Muscle of leg (tissue), 11 donors: ENCODE data around the gene SNHG17. TPM values are rescaled to one million over a fixed set of nuclear protein-coding genes. Genes with fewer than 3 reads are reported as not detected.
"Not testable (repeated sequence)": the region's sequence is repeated elsewhere in the genome, so short reads cannot be mapped to it uniquely, and the experiment has no call there.

Source experiments
- DNase-seq: peaks from one replicate; pipeline ENCODE4 v3.0.0; 2013
- H3K27ac ChIP-seq: one replicate; pipeline ENCODE4 v1.5.1; 2013; ENCODE audit warnings: mild to moderate bottlenecking, low read length, control low read depth
- H3K27me3 ChIP-seq: one replicate; pipeline ENCODE4 v1.6.1; 2013; ENCODE audit warnings: low read length; ENCODE audit not compliant: control insufficient read depth, insufficient read depth
- H3K36me3 ChIP-seq: one replicate; pipeline ENCODE4 v1.6.1; 2013; ENCODE audit warnings: low read length; ENCODE audit not compliant: control insufficient read depth, insufficient read depth
- H3K4me1 ChIP-seq: one replicate; pipeline ENCODE4 v1.6.1; 2013; ENCODE audit warnings: low read length; ENCODE audit not compliant: control insufficient read depth, insufficient read depth
- H3K4me3 ChIP-seq: one replicate; pipeline ENCODE4 v1.5.1; 2013; ENCODE audit warnings: low read length, control low read depth
- H3K9me3 ChIP-seq: replicated peaks from 2 replicates; pipeline ENCODE4 v1.6.1; 2013; ENCODE audit warnings: low read depth, low read length; ENCODE audit not compliant: control insufficient read depth
- WGBS: methylation state at CpG from one replicate; pipeline ENCODE4 v1.1.5; 2013; ENCODE audit warnings: missing lambda C conversion rate; ENCODE audit not compliant: insufficient coverage; 5-methylcytosine and 5-hydroxymethylcytosine counted together
- polyA plus RNA-seq, 8 donors: library from polyadenylated mRNA; unstranded; fragments of 120-200 nt; gene quantifications; one replicate each; pipeline versions ENCODE4 v1.2.1 to v1.2.3, GENCODE V29; 2013; ENCODE audit warnings: inconsistent platforms in 1 of 8, low replicate concordance in 1 of 8; ENCODE audit not compliant: insufficient read length in 8 of 8, insufficient read depth in 1 of 8
- total RNA-seq: library from RNA; stranded (reverse); fragments of 120-200 nt; gene quantifications from one replicate; pipeline ENCODE4 v1.2.4, GENCODE V29; 2013

The SNHG17 gene
- total and polyA plus RNA-seq, 9 donors: 11.4 to 35.0 (median 21.5) TPM

DNA sequence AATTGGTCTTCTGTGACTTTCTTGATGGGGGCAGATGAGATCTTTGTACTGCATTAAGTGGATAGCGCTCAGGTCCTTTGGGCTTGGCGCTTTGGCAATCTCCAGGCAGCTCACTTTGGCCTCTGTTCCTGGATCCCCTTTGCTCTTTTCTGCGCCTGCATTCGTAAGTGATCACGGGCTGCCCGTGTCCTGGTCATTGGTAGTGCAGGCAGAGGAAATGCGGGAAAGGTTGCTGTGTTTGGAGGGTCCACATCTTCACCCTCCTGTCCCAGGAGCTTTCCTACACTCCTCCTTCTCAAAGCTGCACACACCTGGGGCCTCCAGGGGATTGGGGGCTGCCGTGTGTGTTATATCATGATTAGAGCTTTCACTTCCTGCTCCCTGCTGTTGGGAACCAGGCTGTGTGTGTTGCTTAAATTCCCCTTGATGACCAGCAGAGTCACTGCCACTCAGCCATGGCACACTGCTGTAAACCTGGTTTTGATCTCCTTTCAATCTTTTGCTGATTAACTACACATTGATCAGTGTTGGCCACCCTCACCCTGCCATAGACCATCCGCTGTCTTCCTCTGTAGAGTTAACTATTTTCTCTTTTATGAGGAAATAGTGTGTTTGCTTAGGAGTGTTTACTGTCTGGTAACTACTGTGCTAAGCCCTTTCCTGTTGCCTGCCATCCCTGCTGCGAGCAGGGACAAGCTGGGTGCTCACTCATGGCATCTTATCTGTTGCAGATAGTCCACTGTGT is 13.0 kb upstream of the SNHG17 start:
- Histone ChIP-seq H3K4me3 (no peak overlapping the region), H3K9me3 (no peaks in the 10 kb centered on the region), H3K27ac (no peak overlapping the region), H3K27me3 (no peaks in the 10 kb centered on the region), H3K4me1 (peaks cover 13% of the 10 kb centered on the region), H3K36me3 (peaks cover 34% of the 10 kb centered on the region)
- no peak for DNase-seq
- WGBS: 84% methylated on average over 3 of the region's 10 CpGs

GRCh38 chr20:38447251-38447661 is 12.1 kb upstream of the SNHG17 start:
- Histone ChIP-seq H3K27me3 (peaks cover 4% of the 10 kb centered on the region), H3K27ac (peak overlapping the region; percentile 82), H3K4me1 (peaks cover 13% of the 10 kb centered on the region), H3K9me3 (no peaks in the 10 kb centered on the region), H3K36me3 (peaks cover 34% of the 10 kb centered on the region), H3K4me3 (peak overlapping the region; percentile 98)
- whole genome bisulfite sequencing: 41% methylated on average over 11 of the region's 12 CpGs
- DNase-seq: no peak

DNA sequence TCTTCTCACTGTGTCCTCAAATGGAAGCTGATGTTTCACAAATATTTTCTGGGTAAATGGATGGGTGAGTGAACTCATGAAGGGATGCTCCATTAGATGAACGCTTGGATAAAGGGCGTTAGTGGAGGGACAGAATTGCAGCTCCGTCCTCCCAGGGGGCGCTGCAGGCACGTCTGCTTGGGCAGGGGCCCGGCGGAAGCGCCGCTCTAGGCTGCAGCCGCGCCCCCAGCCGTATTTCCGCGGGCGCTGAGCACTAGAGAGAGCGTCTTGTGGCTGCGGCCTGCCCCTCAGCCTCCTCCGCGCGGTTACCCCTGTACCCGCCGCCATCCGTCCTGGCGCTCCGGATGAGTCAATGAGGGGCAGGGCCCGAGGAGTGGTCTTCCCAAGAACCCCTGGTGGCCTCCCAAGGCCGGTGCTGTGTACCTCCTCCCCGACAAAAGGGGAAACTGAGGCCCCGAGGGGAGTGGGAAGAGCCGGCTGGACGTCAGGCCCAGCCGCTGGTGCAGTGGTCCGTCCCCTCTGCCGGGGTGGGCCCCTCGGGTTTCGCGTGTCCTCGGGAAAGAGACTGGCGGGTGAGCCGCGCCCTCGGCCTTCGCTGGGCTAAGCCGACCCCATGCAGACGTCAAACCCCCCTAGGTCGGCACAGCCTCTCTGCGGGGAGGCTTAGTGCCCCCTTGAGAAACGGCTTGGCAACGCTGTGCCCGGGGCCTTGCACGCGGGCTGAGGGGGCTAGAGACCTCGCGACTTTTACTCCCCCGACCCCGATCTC is 11.5 kb upstream of the SNHG17 start:
- Histone ChIP-seq H3K36me3 (peaks cover 34% of the 10 kb centered on the region), H3K4me1 (peaks cover 13% of the 10 kb centered on the region), H3K27ac (peak overlapping the region; percentile 82), H3K9me3 (no peaks in the 10 kb centered on the region), H3K27me3 (peaks cover 6% of the 10 kb centered on the region), H3K4me3 (peak overlapping the region; percentile 98)
- peak; percentile 96 for DNase-seq
- under 1% methylated on average over 53 of the region's 56 CpGs for WGBS

DNA sequence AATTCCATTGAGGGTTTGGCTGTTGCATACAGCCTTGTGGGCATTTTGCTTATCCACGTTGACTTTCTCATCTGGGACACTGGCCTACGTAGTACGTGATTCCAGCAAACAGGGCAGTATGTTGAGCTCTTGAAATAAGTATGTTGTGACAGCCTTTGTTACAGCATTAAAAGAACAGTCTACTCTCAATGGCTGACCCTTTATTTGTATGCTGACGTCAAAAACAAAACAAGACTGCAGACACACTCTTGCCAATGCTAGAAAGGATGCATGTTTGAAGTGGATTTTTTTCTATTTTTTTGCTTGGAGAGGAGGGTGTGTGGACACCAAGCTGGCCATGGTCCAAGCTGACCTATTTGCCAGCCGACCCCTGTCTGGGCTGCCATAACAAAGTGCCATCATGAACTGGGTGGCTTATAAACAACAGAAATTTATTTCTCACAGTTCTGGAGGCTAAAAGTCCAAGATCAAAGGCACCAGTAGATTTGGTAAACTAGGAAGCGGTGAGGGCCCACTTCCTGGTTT is 10.8 kb upstream of the SNHG17 start:
- Histone ChIP-seq H3K27me3 (peaks cover 6% of the 10 kb centered on the region), H3K9me3 (no peaks in the 10 kb centered on the region), H3K27ac (no peak overlapping the region), H3K36me3 (peaks cover 30% of the 10 kb centered on the region), H3K4me3 (no peak overlapping the region), H3K4me1 (peaks cover 13% of the 10 kb centered on the region)
- WGBS: 80% methylated on average over 2 of the region's 6 CpGs
- DNase-seq: no peak

GRCh38 chr20:38445381-38445796 is 10.3 kb upstream of the SNHG17 start:
- H3K27me3 ChIP-seq: peaks cover 6% of the 10 kb centered on the region
- peaks cover 13% of the 10 kb centered on the region for H3K4me1 ChIP-seq
- peaks cover 24% of the 10 kb centered on the region for H3K36me3 ChIP-seq
- H3K9me3 ChIP-seq: no peaks in the 10 kb centered on the region
- H3K4me3 ChIP-seq: no peak overlapping the region
- H3K27ac ChIP-seq: no peak overlapping the region
- no CpG with 5 or more reads among the region's 3 CpGs for WGBS
- no peak for DNase-seq

GRCh38 chr20:38441916-38442315 is 6.8 kb upstream of the SNHG17 start:
- no peaks in the 10 kb centered on the region for H3K9me3 ChIP-seq
- peaks cover 2% of the 10 kb centered on the region for H3K4me1 ChIP-seq
- peaks cover 6% of the 10 kb centered on the region for H3K27me3 ChIP-seq
- WGBS: 67% methylated on average over 8 of the region's 9 CpGs
- H3K36me3 ChIP-seq: no peaks in the 10 kb centered on the region
- no peak overlapping the region for H3K27ac ChIP-seq
- no peak overlapping the region for H3K4me3 ChIP-seq
- no peak for DNase-seq

- H3K36me3 ChIP-seq, DNase-seq, H3K27me3 ChIP-seq, H3K4me3 ChIP-seq, H3K9me3 ChIP-seq, H3K27ac ChIP-seq, H3K4me1 ChIP-seq: not testable (repeated sequence)
- no CpG with 5 or more reads among the region's 8 CpGs for WGBS
Measured at GRCh38 chr20:38441110-38441509, 6.0 kb upstream of the SNHG17 start.

DNA sequence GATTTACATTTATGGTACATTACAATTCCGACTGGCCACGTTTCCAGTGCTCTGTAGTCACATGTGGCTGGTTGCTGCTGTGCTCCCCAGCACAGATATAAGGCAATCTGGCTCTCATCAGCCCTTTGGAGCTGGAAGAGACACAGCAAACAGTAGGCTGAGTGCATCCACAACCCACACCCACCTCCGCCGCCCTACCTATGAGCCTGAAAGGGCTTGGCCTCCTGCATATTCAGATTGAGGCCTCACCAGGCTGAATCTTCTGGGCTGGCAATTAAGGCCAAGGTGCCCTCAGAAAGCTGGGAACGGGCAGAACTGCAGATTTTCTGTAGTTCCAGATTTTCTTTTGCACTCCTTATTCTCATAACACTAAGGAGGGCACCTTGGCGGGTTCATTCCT is 2.7 kb upstream of the SNHG17 start:
- Histone ChIP-seq H3K4me3 (no peak overlapping the region), H3K4me1 (peaks cover 16% of the 10 kb centered on the region), H3K36me3 (peaks cover 15% of the 10 kb centered on the region), H3K9me3 (no peaks in the 10 kb centered on the region), H3K27ac (no peak overlapping the region), H3K27me3 (peaks cover 6% of the 10 kb centered on the region)
- WGBS: no CpG with 5 or more reads among the region's 6 CpGs
- DNase-seq: no peak

DNA sequence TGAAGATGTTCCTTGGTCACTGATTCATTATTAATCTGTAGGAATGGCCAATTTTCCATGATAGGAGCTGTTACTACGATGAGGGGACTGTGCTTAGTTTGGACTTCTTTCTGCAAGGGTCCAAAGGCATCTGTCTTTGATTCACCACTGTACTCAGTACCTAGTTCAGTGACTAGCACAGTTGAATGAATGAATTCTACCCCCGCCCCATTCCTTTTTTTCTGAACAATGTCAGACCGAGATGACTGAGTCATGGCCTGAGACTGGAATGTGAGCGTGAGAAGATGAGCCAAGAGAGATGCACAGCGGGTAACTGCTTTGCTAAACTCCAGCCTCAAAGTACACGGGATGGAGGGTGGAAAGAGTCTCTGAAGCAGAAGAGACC is 419 bp upstream of the SNHG17 start:
- Histone ChIP-seq H3K27ac (no peak overlapping the region), H3K9me3 (peaks cover 9% of the 10 kb centered on the region), H3K4me1 (peaks cover 16% of the 10 kb centered on the region), H3K36me3 (peaks cover 38% of the 10 kb centered on the region), H3K27me3 (no peaks in the 10 kb centered on the region), H3K4me3 (no peak overlapping the region)
- WGBS: 63% methylated on average over 5 of the region's 6 CpGs
- DNase-seq: no peak

GRCh38 chr20:38434301-38434741 is 807 bp downstream of the SNHG17 start:
- H3K4me3 ChIP-seq: peak overlapping the region; percentile 67
- H3K27me3 ChIP-seq: no peaks in the 10 kb centered on the region
- peaks cover 48% of the 10 kb centered on the region for H3K36me3 ChIP-seq
- H3K9me3 ChIP-seq: peaks cover 9% of the 10 kb centered on the region
- peak overlapping the region; percentile 76 for H3K27ac ChIP-seq
- DNase-seq: peak; percentile 45
- 8% methylated on average over 10 of the region's 16 CpGs for WGBS
- H3K4me1 ChIP-seq: peaks cover 16% of the 10 kb centered on the region
